ENCODE data around the gene PAQR9.

DNA sequence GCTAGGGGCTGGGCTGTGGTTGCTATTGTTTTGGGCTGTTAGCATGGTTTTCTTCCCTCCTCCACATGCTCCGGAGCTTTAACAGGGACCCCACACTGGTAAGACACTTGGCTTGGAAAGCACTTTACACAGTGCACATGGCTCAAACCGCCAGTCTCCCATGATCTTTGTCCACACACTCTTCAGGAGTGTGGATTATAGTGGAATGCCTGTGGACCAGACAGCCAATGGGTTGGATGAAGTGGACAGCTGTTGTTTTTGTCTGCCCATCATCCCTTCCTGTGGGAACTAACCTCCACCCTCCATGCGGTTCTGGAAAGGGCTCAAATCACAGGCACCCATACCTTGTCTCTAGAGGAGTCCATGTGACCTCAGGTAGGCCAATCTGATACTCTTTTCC lies 10.0 kb downstream of the PAQR9 start:
- TF ChIP-seq, protein P1, sequence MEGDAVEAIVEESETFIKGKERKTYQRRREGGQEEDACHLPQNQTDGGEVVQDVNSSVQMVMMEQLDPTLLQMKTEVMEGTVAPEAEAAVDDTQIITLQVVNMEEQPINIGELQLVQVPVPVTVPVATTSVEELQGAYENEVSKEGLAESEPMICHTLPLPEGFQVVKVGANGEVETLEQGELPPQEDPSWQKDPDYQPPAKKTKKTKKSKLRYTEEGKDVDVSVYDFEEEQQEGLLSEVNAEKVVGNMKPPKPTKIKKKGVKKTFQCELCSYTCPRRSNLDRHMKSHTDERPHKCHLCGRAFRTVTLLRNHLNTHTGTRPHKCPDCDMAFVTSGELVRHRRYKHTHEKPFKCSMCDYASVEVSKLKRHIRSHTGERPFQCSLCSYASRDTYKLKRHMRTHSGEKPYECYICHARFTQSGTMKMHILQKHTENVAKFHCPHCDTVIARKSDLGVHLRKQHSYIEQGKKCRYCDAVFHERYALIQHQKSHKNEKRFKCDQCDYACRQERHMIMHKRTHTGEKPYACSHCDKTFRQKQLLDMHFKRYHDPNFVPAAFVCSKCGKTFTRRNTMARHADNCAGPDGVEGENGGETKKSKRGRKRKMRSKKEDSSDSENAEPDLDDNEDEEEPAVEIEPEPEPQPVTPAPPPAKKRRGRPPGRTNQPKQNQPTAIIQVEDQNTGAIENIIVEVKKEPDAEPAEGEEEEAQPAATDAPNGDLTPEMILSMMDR (conservative IDR thresholded peaks at IDR 0.05 in 1 of 2, IDR thresholded peaks at IDR 0.05 in 1 of 2; ENCODE audit: low read depth in 1 of 2, low read length in 2 of 2): no peak
- TF ChIP-seq EZH2 (IDR thresholded peaks at IDR 0.05; ENCODE audit: low read length, missing control alignments): no peak
